AG08396 (cell line): ENCODE data around the gene TNFRSF18.

Source experiments
- DNase-seq: peaks from one replicate; pipeline ENCODE4 v3.0.0; 2012; ENCODE audit warnings: low spot score, mixed read lengths

Gene TNFRSF18

DNA sequence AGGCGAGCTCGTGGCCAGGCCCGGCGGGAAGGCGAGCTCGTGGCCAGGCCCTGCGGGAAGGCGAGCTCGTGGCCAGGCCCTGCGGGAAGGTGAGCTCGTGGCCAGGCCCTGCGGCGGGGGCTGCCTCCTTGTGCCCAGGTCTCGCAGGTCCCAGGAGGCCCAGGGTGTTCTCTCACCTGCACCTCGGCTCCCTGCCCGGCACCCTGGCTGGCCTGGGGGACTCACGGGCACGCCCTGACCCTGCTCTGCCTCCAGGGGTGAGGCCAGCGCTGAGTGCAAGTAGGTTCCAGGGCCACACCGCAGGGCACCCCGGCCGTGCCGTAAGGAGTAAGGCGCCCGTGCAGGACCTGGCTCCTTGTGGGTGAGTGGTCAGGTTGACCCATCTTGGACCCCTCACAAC is 21.0 kb upstream of the TNFRSF18 start:
- no peak for DNase-seq

DNA sequence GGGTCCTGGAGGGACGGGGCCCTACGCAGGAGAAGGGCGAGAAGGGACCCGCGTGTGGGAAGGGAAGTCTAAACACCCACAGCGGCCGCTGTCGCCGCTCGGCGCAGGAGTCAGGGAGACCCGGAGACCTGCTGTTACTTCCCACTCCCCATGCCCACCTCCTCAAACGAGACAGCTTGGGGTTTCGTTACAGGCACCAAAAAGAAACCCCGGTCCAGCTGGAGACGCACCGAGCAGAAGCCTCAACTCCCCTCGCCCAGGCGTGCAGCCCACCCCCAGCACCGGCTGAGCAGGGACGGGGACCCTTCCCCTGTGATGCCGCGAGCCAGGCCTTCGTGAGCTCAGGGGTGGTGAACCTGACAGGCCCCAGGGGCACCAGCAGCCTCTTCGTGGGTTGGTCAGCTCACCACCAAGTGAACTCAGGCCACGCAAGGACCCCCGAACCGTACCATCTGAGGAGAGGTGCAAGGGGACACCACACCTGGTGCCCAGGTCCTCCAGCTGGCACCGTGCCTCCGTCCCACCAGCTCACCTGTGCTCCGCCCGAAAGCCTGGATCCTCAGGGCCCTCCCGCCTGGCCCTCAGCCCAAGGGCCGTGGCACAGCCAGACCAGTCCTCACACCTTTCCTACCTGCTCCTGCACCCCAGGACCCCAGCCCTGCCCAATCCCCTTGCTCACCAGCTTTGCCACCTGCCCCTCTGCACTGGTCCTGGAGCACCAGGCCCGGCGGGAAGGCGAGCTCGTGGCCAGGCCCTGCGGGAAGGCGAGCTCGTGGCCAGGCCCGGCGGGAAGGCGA is 20.4 kb upstream of the TNFRSF18 start:
- DNase-seq = no peak

DNA sequence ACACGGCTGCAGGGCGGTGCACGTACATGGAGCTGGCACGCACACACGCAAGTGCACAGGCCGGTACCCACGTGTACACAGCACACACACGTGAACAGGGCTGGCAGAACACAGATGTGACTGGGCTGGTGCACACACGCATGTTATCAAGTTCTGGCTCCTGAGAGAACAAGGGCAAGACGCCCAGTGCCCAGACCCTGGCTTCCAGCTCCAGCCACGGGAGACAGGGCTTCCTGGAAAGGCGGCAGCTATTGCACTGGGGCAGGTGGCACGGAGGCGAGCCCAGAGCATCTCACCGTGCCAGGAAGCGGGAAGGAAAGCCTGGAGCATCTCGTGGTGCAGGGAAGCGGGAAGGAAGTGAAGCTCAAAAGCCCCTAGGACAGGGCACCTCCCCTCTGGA is 19.5 kb upstream of the TNFRSF18 start:
- no peak for DNase-seq

DNA sequence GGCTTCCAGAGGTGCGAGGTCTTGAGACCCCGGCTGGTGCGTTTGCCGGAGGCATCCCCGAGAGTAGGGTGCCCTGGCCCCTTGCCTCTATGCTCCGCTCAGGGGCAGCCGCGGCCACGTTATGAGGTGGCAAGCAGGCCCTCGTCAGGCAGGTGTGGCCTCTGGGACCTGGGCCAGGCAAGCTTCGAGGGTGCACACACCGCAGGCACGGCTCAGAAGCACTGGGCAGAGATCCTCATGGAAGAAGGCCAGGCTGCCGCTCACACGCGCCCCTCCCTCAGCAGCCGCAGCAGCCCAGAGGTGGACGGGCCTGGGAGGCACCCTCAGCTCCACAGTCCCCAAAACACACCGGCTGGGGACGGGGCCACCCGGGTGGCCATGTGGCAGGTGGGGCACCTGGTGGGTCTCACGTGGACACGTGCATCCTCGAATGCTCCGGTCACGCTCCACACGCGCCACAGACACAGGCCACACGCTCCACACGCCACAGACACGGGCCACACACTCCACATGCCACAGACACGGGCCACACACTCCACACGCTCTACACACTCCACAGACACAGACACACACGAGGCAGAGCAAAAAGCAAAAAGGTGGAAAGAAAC is 18.9 kb upstream of the TNFRSF18 start:
- DNase-seq = no peak

DNA sequence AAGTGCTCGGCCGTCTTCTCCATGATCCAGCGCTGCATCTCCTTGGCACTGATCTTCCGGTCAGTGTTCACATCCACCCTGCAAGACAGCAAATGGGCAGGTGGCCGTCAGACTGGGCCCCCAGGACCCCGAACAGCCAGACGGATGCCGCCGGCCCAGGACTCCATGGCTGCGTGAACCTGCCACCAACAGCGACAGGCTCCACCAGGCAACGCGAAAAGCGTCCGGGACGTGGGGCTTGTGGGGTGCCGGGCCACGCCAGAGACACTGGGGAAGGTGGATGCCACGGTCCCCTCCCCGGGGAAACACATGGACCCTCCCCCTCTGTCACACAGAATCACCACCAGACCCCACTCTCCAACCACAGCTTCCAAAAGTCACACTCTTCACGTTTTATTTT is 17.5 kb upstream of the TNFRSF18 start:
- no peak for DNase-seq

DNA sequence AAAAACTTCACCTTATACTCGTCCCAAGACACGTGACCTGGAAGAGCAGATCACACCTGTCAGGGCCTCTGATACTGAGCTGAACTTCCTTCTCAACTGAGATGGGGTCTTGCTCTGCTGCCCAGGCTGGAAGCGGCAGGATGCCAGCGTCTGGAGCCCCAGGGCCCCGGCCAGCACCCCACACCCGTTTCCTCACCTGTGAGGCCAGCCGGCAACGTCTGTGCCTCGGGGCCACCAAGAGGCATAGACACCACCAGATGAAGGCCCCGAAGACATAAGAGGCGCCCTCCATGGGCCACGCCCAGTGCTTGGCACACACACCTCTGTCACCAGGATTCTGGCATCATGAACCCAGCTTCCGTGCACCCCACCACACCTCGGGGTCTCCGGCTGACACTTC is 16.9 kb upstream of the TNFRSF18 start:
- no peak for DNase-seq

DNA sequence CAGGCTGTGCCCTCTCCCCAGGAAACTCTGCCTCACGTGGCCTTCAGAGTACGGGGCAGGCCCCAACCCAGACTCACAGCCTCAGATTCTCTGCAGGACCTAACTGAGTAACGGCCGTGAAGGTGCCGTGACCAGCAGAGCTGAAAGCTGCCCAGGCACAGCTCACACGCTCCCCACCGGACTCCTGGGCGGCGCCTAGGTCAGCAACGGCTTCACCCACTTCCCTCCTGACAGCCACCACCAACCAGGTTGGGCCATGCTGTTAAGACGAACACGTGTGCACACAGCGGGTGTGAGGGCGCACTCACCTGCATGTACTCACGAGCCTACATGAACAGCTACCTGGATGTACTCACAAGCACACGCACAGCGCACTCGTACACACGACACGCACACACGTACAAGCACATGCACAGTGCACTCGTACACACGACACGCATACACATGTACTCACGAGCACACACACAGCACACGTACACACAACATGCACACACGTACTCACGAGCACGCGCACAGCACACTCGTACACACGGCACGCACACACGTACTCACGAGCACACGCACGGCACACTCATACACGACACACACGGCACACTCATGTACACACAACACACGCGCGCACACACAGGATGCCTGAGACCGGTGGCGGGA is 16.3 kb upstream of the TNFRSF18 start:
- DNase-seq = no peak

DNA sequence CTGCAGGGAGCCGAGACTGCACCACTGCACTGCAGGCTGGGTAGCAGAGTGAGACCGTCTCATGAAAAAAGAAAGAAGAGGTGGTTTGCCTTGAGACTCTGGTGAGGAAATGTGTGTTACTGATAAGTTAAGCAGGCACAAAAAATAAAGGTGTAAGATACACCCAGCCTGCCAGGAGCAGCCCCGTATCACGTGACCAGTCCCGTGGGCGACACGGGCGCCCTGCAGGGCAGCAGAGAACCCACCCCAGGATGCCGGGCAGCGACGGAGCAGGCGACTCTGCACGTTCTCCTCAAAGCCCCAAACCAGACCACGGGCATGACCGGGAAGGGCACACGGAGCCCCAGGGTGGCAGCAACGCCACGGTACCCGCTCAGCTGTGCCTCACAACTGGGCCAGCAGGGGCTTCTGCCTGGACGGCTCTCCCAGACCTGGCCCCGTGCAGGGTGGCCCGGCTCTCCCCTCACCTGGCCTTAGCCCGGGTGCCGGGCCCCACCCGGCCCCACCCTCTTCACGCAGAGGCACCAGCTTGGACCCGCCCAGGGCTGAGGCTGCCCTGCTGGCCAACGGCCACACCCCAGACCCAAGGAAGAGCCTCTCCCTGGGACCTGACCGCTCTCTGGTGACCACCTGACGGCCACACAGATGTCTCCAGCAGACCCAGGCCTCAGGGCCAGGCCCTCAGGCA is 15.6 kb upstream of the TNFRSF18 start:
- no peak for DNase-seq

DNA sequence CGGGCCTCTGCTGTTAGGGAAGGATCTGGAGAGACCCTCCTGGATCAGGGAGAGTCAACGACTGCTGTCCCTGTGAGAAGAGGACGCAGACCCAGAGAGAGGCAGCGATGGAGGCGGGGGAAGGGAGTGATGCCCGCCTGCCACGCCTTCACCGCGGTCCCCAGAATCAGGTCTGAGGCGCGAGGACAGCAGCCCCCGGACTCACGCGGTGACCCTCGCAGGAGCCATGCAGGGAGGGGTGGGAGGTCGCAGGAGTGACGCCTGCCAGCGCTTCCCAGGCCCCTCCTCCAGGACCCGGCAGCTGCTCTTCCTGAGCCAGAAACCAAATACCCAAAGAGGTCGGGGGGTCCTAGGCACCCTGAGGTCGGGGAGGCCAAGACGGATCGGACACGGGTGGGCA is 13.8 kb upstream of the TNFRSF18 start:
- DNase-seq = no peak

DNA sequence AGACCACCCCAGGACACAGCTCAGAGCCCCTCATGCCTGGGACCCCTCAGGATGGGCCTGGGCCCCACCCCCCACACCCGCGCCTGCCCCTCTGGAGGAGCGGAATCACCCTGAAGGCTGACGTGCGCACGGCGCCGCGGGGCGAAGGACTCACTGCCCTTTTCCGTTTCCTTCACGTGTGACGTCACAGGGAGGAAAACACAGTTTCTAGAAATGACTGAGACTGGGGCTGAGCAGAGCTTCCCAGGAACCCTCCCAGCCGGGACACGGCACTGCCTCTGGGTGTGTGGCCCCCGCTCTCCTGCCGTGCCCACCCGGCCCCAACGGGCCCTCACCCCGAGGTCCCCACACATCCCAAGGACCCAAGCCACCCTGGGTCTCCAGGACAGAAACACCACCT is 12.9 kb upstream of the TNFRSF18 start:
- DNase-seq = no peak

DNA sequence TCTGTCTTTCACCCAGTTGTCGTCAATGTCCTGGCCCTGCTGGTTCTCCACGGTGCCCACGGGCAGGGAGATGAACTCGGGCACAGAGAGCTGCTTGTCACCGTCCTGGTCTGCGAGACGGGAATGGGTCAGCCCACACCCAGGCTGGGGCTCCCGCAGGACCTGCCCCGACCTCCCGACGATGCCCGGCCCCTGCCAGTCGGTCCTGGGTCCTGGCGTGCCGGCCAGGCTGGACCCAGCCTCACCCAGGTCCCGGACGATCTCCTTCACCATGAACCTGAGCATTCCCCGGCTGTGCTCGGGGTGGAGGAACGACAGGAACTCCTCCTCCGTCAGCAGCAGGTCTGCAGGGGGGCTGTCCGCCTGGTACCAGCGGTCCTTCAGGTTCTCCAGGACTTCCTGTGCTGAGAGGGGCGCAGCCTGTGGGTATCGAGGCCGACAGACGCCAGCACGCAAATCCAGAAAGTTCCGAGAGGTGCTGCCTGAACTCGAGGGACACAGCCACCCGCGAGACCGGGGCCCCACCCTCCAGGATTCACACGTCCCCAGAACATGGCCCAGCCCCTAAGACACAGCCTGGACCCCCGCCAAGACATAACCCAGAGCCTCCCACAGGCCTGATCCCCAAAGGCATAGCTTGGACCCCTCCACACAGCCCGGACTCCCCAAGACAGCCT is 12.3 kb upstream of the TNFRSF18 start:
- DNase-seq = no peak

DNA sequence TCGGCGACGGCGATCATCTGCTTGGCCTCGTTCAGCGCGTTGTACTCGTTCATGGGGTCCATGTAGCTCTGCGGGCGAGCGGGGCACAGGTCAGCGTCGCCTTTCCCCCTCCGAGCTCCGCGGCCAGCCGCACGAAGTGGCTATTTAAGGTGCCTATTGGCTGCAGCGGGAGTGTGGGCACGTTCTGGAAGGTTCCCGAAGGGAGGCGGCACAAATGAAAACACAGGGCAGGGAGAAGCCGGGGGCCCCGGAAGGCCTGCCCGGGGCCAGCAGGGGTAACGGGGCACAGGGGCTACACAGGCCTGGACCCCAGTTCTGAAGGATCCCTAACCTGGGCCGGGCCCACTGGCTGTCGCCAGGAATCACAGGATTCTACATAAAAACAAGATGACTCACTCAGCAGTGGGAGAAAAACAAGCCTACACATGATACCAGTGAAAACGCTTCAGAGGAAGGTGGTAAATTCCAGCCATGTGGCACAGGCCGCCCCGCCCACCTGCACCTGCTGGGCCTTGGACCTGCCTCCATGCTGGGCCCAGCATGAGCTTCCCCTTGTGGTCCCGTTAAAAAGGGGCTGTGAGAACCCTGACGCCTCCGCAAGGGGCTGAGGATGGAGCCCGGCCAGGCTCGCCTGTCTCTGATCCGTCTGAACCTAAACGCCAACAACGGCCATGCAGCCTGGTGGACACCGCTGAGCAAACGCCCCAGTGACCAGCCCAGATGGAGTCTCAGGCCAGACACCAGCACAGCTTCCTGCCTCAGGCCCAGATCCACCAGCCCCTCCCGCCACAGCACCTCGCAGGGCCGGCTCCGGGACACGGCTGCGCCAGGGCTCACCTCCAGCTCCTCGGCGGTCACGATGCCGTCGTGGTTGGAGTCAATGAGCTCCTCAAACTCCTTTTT is 11.5 kb upstream of the TNFRSF18 start:
- DNase-seq = no peak

DNA sequence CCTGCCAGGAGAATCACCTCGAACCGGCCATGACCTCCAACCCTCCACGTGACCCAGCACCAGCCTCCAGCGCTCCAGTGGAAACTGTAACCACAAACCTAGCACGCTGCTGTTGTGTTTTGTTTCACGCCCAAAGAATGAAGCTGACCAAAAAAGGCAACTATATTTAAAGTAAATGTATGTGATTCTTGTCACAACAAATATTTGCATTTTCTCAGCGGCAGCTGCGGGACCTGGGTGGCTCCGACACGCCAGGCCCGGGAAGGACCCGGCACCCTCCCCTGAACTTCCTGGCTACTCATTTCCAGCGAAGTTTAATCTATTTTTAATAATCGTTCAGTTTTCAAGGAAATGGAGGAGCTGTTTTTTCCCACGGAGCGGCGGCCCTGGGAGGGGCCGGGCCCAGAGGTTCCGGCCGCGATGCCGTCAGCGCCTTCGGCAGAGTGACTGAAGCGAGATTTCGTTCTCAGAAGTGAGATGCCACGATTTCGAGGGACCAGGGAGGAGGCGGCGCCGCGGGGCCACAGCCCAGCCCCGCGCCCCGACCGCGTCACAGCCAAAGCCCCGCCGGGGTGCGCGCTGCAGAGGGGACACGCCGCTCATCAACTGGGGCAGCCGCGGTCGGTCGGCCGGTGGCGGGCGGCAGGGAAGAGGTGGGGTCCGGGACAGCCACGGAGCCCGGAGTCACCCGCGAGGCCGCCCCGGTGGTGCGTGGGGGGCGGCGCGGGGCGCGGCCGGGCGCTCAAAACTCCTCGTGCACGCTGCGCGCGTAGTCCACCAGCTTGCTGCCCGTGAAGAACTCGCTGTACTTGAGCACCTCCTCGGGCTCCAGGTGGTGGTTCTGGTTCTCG is 10.6 kb upstream of the TNFRSF18 start:
- DNase-seq = no peak

DNA sequence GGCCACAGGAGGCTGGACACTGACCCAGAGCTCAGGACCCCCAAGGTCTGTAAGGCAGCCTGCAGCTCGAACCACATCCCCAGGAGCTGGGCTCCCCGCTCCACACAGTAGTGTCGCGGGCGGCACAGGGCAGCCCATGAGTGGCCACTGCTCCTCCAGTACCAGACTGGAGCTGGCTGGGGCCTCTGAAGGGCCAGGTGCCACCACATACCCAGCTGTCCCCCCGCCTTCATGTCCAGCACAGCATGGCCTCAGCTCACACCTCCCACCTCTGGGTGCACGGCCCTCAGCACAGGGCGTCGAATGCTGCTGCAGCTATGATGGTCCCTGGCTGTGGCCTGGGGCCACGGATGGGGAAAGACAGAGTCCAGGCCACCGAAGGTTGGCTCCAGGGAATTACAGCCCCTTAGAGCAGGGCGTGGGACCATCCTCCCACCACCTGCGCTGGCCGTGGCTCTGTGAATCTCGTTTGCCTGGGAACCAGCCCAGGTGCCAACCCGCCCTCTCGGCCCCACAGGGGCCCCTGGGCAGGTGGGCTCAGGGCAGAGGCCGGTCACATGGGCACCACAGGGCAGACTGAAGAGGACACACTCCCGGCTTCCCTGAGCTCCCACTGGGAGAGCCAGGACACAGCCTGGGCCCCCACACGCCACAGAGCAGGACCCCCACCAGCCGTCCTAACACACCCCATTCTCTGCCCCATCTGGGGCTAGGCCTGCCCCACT is 9.7 kb upstream of the TNFRSF18 start:
- no peak for DNase-seq

DNA sequence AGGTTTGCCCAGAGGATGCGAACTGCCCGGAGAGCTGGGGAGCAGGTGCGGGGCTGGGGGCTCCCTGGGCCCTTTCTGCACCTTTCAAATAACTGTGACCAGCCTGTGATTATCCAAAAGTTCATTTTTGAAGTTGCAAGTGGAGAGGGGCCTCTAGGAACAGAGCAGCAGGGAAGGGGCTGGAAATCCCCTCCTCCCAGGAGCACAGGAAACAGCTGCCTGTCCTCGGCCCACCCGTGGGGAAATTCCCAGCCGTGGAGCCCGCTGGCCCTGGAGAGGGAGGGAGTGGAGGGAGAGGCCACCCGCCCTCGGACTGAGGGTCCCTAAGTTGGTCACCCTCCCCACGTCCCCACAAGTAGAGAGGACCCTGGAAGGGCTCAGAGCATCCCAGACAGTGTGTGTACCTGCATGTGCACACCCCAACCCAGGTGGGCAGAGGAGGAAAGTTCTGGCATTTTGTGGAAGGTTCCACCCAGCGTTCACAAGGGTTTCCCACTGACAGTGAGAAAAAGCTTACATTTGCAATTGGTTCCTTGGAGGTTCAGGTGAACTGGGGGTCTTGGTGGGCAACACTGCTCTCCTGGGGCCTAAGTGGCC is 8.8 kb upstream of the TNFRSF18 start:
- no peak for DNase-seq

DNA sequence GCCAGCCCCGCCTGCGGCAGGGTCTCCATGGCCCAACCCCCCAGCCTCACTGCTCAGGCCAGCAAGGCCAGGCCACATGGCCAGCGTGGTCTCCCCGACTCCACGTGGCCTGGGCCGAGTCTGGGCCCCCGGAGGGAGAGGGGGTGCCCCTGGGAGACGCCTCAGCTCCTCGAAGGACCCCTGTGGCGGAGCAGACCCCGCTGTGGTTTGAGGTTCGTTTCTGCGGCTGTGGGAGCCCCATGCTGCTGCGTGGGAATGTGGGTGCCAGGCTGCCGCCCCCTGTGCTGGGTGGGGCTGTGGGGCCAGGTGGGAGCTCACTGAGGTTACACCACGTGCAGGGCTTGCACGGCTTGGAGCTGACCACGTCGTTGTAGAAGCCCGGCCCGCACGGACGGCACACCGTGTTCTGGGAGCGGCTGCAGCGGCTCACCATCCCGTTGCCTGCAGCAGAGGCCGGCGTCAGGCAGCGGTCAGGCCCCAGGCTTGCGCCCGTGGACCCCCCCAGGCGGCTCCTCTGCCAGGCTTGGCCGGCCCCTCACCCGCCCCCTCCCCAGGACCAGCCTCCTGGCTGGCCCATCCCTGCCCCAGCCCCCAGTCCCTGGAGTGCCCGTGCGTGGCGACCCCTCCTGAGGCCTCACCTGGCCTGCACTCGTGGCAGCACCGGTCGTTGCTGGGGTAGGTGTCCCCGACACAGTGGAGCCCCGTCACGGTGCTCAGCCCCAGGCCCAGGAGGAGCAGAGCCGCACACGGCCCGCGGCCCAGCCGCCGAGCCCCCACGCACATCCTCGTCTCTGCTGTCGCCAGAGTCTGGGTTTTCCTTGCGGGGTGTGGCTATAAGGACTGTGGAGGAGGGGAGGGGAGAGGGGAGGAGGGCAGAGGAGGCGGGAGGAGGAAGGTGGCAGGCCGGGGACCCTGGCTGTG is 7.2 kb upstream of the TNFRSF18 start, which contains the start of gene TNFRSF4:
Gene TNFRSF4 (minus strand): TSS at position 809 of the 921 bp plus-strand sequence. CDS start 26 bp downstream, at position 783.
- no peak for DNase-seq

DNA sequence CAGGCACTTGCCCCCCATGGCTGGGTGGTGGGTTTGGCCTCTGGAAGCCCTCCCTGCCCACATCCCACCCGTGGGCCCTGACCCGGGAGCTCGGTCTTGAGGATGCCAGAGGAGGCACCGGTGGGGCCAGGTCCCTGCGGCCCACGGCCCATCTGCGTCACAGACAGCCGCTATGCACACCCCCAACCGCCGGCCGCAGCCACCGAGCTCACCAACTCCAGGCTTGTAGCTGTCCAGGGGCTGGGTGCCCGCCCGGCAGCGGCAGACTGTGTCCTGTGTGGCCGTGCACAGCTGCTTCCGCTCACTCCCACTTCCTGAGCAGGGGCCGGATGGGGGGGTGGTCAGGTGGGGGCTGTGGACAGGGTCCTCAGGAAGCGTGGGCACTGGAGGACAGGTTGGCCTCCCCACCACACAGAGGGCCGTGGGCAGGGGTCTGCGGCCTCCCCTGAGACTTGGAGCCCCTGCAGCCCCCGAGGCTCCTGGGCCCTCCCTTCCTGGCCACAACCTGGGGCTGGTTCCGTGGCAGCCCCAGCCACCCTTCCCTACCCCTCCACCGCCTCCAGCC is 6.5 kb upstream of the TNFRSF18 start:
- DNase-seq = no peak
